ENCODE measurements around the gene UTP25. TPM values are rescaled to one million over a fixed set of nuclear protein-coding genes. Genes with fewer than 3 reads are reported as not detected.

The UTP25 gene
- total RNA-seq, 2 donors from 2014 or later = 4.3 to 6.0 TPM

DNA sequence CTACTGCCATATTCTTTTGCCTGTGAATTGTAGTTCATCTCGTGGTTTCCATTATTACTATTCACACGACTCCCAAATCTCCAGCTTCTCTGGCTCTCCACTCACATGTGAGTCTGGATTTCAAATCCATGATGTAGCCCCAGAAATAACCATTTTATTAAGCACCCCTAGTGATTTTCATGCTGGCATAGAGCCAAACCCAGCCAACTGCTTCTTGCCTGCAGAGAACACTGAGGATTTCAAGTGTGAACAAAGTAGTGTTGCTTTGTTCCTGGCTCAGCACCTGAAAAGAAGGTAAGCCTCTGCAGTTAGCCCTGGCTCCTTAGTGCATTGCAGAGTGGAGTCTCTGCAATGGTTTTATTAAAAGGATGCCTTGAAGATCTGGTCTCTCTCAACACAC is 25.9 kb downstream of the UTP25 start:
- H3K4me1 Mint-ChIP-seq = no peaks in the 10 kb centered on the region
- peaks cover 26% of the 10 kb centered on the region for H3K36me3 Mint-ChIP-seq (ENCODE audit: low read depth)
- Histone ChIP-seq H3K4me1 (ENCODE audit: control insufficient read depth, insufficient read depth, low read length) (no peaks in the 10 kb centered on the region), H3K27me3 (ENCODE audit: control insufficient read depth, insufficient read depth, low read length, poor library complexity, severe bottlenecking) (no peaks in the 10 kb centered on the region), H3K9me3 (ENCODE audit: control insufficient read depth, low read length) (no peaks in the 10 kb centered on the region), H3K4me3 (ENCODE audit: low read length) (no peak overlapping the region), H3K9ac (ENCODE audit: extremely low read depth, low read length, poor library complexity, severe bottlenecking) (no peak overlapping the region), H3K36me3 (ENCODE audit: control insufficient read depth, insufficient read depth, low read length) (peaks cover 33% of the 10 kb centered on the region), H3K27ac (ENCODE audit: low read depth, low read length) (no peak overlapping the region)
- TF ChIP-seq, protein P1, sequence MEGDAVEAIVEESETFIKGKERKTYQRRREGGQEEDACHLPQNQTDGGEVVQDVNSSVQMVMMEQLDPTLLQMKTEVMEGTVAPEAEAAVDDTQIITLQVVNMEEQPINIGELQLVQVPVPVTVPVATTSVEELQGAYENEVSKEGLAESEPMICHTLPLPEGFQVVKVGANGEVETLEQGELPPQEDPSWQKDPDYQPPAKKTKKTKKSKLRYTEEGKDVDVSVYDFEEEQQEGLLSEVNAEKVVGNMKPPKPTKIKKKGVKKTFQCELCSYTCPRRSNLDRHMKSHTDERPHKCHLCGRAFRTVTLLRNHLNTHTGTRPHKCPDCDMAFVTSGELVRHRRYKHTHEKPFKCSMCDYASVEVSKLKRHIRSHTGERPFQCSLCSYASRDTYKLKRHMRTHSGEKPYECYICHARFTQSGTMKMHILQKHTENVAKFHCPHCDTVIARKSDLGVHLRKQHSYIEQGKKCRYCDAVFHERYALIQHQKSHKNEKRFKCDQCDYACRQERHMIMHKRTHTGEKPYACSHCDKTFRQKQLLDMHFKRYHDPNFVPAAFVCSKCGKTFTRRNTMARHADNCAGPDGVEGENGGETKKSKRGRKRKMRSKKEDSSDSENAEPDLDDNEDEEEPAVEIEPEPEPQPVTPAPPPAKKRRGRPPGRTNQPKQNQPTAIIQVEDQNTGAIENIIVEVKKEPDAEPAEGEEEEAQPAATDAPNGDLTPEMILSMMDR (conservative IDR thresholded peaks at IDR 0.05) = no peak
- no peak overlapping the region for H3K27ac Mint-ChIP-seq
- no peak for DNase-seq
- H3K9me3 Mint-ChIP-seq = peaks cover 6% of the 10 kb centered on the region
- no peak overlapping the region for H3K4me3 Mint-ChIP-seq
- WGBS, 2 experiments (ENCODE audit: insufficient coverage in 1 of 2, insufficient read length in 1 of 2) = 92 to 100% methylated on average over 2 of the region's 2 CpGs
- H3K27me3 Mint-ChIP-seq (ENCODE audit: insufficient read depth) = no peaks in the 10 kb centered on the region

DNA sequence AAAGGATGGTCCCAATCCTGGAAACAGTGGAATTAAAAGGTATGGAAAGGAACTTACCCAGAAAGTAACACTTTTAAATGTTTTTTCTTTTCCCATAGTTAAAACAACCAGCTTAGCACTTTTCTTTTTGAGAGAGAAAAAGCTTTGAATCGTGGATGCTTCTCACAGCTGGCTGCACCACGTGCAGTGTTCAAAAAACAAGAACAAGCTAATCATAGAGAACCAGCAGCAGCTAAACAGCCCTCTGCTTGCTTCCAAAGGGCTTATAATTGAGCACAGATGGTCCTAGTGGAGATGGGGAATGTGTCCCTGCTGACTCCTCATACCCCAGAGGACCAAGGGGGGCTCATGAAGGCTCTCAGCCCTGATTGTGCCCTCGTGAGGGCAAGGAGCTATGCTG is 26.4 kb downstream of the UTP25 start:
- no peaks in the 10 kb centered on the region for H3K9me3 ChIP-seq (ENCODE audit: control insufficient read depth, low read length)
- Mint-ChIP-seq H3K9me3 (peaks cover 6% of the 10 kb centered on the region), H3K27ac (no peak overlapping the region), H3K4me1 (no peaks in the 10 kb centered on the region), H3K4me3 (no peak overlapping the region), H3K27me3 (ENCODE audit: insufficient read depth) (no peaks in the 10 kb centered on the region), H3K36me3 (ENCODE audit: low read depth) (peaks cover 24% of the 10 kb centered on the region)
- TF ChIP-seq, protein P1 (conservative IDR thresholded peaks at IDR 0.05) = no peak
- H3K27ac ChIP-seq (ENCODE audit: low read depth, low read length) = no peak overlapping the region
- 95 to 100% methylated on average over 2 to 3 of the region's 3 CpGs for WGBS, 2 experiments (ENCODE audit: insufficient coverage in 1 of 2, insufficient read length in 1 of 2)
- no peak overlapping the region for H3K4me3 ChIP-seq (ENCODE audit: low read length)
- no peak overlapping the region for H3K9ac ChIP-seq (ENCODE audit: extremely low read depth, low read length, poor library complexity, severe bottlenecking)
- no peak for DNase-seq
- no peaks in the 10 kb centered on the region for H3K4me1 ChIP-seq (ENCODE audit: control insufficient read depth, insufficient read depth, low read length)
- peaks cover 33% of the 10 kb centered on the region for H3K36me3 ChIP-seq (ENCODE audit: control insufficient read depth, insufficient read depth, low read length)
- H3K27me3 ChIP-seq (ENCODE audit: control insufficient read depth, insufficient read depth, low read length, poor library complexity, severe bottlenecking) = no peaks in the 10 kb centered on the region

DNA sequence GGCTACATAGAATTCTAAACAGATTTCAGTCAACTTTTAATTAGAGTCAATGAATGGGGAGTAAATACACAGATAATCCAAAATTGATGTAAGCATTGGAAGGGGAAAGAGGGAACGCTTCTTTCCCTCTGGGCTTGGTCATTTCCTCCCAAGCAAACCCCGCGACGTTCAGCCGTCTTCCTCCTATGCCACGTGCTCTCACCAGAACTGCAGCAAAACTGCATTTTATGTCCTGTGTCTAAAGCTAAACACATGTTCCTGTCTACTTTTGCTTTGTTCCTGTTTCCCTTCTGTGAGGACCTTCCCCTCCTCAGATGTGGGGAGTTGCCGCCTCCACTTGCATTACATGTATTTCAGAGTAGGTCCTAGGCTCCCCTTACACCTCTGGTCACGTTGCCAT is 27.2 kb downstream of the UTP25 start:
- no peaks in the 10 kb centered on the region for H3K27me3 Mint-ChIP-seq (ENCODE audit: insufficient read depth)
- H3K4me3 Mint-ChIP-seq = no peak overlapping the region

More for the DNA sequence above, 27.2 kb downstream of the UTP25 start:
- Histone ChIP-seq H3K4me3 (ENCODE audit: low read length) (no peak overlapping the region), H3K36me3 (ENCODE audit: control insufficient read depth, insufficient read depth, low read length) (peaks cover 33% of the 10 kb centered on the region), H3K4me1 (ENCODE audit: control insufficient read depth, insufficient read depth, low read length) (no peaks in the 10 kb centered on the region), H3K9ac (ENCODE audit: extremely low read depth, low read length, poor library complexity, severe bottlenecking) (no peak overlapping the region), H3K9me3 (ENCODE audit: control insufficient read depth, low read length) (no peaks in the 10 kb centered on the region), H3K27ac (ENCODE audit: low read depth, low read length) (no peak overlapping the region), H3K27me3 (ENCODE audit: control insufficient read depth, insufficient read depth, low read length, poor library complexity, severe bottlenecking) (no peaks in the 10 kb centered on the region)
- no peak overlapping the region for H3K27ac Mint-ChIP-seq
- DNase-seq = no peak
- TF ChIP-seq, protein P1 (conservative IDR thresholded peaks at IDR 0.05) = no peak
- 94 to 100% methylated on average over 2 to 8 of the region's 8 CpGs for WGBS, 2 experiments (ENCODE audit: insufficient coverage in 1 of 2, insufficient read length in 1 of 2)
- H3K9me3 Mint-ChIP-seq = peaks cover 6% of the 10 kb centered on the region
- peaks cover 24% of the 10 kb centered on the region for H3K36me3 Mint-ChIP-seq (ENCODE audit: low read depth)
- H3K4me1 Mint-ChIP-seq = no peaks in the 10 kb centered on the region

Data from endodermal cell (in vitro differentiated cells).